Lung (tissue), 12 donors: ENCODE results near the gene CTDSP1. TPM values are rescaled to one million over a fixed set of nuclear protein-coding genes. Genes with fewer than 3 reads are reported as not detected.

Source experiments
- ATAC-seq: fragments of 200-7000 bp; cut with Tn5 transposase; one replicate; pipeline ENCODE4 v1.9.1; 2020; ENCODE audit warnings: moderate number of reproducible peaks; ENCODE audit not compliant: insufficient read depth, low FRiP score
- DNase-seq, 3 donors: peaks; one replicate each; pipeline ENCODE4 v3.0.0-alpha.2; 2013 to 2017
- H3K27ac ChIP-seq, 2 donors: one replicate each; pipeline ENCODE4 v1.5.1; 2013; ENCODE audit warnings: mild to moderate bottlenecking in 2 of 2, moderate library complexity in 2 of 2, control low read depth in 1 of 2, inconsistent platforms in 1 of 2, low read depth in 1 of 2, low read length in 1 of 2
- H3K27me3 ChIP-seq, 3 donors: one replicate each; pipeline ENCODE4 v1.5.1; 2013; ENCODE audit warnings: low read length in 2 of 3; ENCODE audit not compliant: control insufficient read depth in 3 of 3, insufficient read depth in 3 of 3
- H3K36me3 ChIP-seq, 4 donors: one replicate each; pipeline ENCODE4 v1.5.1; 2013; ENCODE audit warnings: low read length in 4 of 4, mild to moderate bottlenecking in 1 of 4, moderate library complexity in 1 of 4; ENCODE audit not compliant: control insufficient read depth in 4 of 4, insufficient read depth in 4 of 4
- H3K4me1 ChIP-seq, 5 donors: one replicate each; pipeline ENCODE4 v1.5.1; 2013; ENCODE audit warnings: low read length in 5 of 5, mild to moderate bottlenecking in 2 of 5, moderate library complexity in 1 of 5; ENCODE audit not compliant: control insufficient read depth in 5 of 5, insufficient read depth in 5 of 5
- H3K4me3 ChIP-seq: one replicate; pipeline ENCODE4 v1.5.1; 2013; ENCODE audit warnings: mild to moderate bottlenecking, control low read depth, moderate library complexity
- H3K9ac ChIP-seq, 2 donors: one replicate each; pipeline ENCODE4 v1.5.1; 2013; ENCODE audit warnings: low read length in 2 of 2, control low read depth in 1 of 2; ENCODE audit not compliant: insufficient read depth in 1 of 2
- H3K9me3 ChIP-seq, 4 donors: one replicate each; pipeline ENCODE4 v1.5.1; 2013; ENCODE audit warnings: low read length in 3 of 4, mild to moderate bottlenecking in 1 of 4, moderate library complexity in 1 of 4; ENCODE audit not compliant: control insufficient read depth in 4 of 4, insufficient read depth in 3 of 4
- CTCF ChIP-seq: IDR thresholded peaks from 2 replicates; pipeline ENCODE4 v1.5.1; 2012; ENCODE audit warnings: mild to moderate bottlenecking; ENCODE audit errors: control extremely low read depth, extremely low read depth
- WGBS, 2 donors: extraction: QIAGEN DNeasy Blood & Tissue Kit; methylation state at CpG; one replicate each; pipeline ENCODE4 v1.1.7; 2013; 5-methylcytosine and 5-hydroxymethylcytosine counted together
- polyA plus RNA-seq, 2 donors: library from polyadenylated mRNA; stranded (reverse); fragments of 200-250 nt; gene quantifications; one replicate each; pipeline ENCODE4 v1.2.1, GENCODE V29; 2013
- total RNA-seq, 2 donors: library from RNA; depleted of rRNA in 1 of 2; stranded (reverse); fragments of >200 nt in 1 of 2; gene quantifications; one replicate each; pipeline ENCODE4 v1.2.1, GENCODE V29; 2014 to 2021
- donor health status: control.
- donor health status: control.
- donor health status: Bipolar disorder and iron deficiency.
- donor health status: healthy.
- donor health status: DM: yes; HTN: yes; CAD: no.

The CTDSP1 gene
- total and polyA plus RNA-seq, 4 donors = 113 to 183 (median 139) TPM

GRCh38 chr2:218387369-218388194, 12.1 kb upstream of the CTDSP1 start:
- WGBS, 2 donors = 14 to 15% methylated on average over 37 to 38 of the region's 38 CpGs
- Histone ChIP-seq H3K27me3 (no peaks in the 10 kb centered on the region), H3K4me3 (peak overlapping the region; percentile 9), H3K9me3 (no peaks in the 10 kb centered on the region), H3K27ac (peak overlapping the region; percentile 22 to 82), H3K9ac (peak overlapping the region in 1 of 2 donors; percentile 61), H3K36me3 (no peaks in the 10 kb centered on the region), H3K4me1 (peaks cover 0 to 6% (median 3%) of the 10 kb centered on the region in 5 donors)
- ATAC-seq (peak; percentile 68), DNase-seq (peak; percentile 89 to 95 (median 94))
- no peak for TF ChIP-seq CTCF

GRCh38 chr2:218389333-218390150, 10.1 kb upstream of the CTDSP1 start:
- Histone ChIP-seq H3K4me1 (peaks cover 0 to 6% (median 3%) of the 10 kb centered on the region in 5 donors), H3K36me3 (no peaks in the 10 kb centered on the region), H3K27ac (peak overlapping the region in 1 of 2 donors; percentile 17), H3K9me3 (no peaks in the 10 kb centered on the region), H3K27me3 (no peaks in the 10 kb centered on the region), H3K4me3 (no peak overlapping the region), H3K9ac (no peak overlapping the region)
- 91 to 93% methylated on average over 17 of the region's 17 CpGs for WGBS, 2 donors
- no peak for TF ChIP-seq CTCF
- no peak for ATAC-seq
- no peak for DNase-seq

GRCh38 chr2:218391202-218391601, 8.5 kb upstream of the CTDSP1 start:
- Histone ChIP-seq H3K9ac (no peak overlapping the region), H3K36me3 (no peaks in the 10 kb centered on the region), H3K4me1 (peaks cover 0 to 11% (median 3%) of the 10 kb centered on the region in 5 donors), H3K27ac (no peak overlapping the region), H3K4me3 (no peak overlapping the region), H3K9me3 (no peaks in the 10 kb centered on the region), H3K27me3 (no peaks in the 10 kb centered on the region)
- 93 to 94% methylated on average over 22 to 23 of the region's 23 CpGs for WGBS, 2 donors
- DNase-seq (no peak), ATAC-seq (no peak)
- no peak for TF ChIP-seq CTCF
